Gastroesophageal sphincter (tissue), 3 donors: ENCODE results near the gene GABRR3.

Experiments
- CTCF ChIP-seq, 4 experiments: fragments of 200-600 bp in 2 of 4; fragments of 450-650 bp in 2 of 4; sonication (generic) in 1 of 4; IDR thresholded peaks; one replicate each; pipeline ENCODE4 v1.5.1; 2017 to 2019; ENCODE audit warnings: antibody characterized with exemption in 4 of 4, mild to moderate bottlenecking in 2 of 4, moderate library complexity in 2 of 4
- EP300 ChIP-seq: sonication (generic); formaldehyde crosslinking; IDR thresholded peaks from one replicate; pipeline ENCODE4 v1.6.1; 2017; ENCODE audit warnings: antibody characterized with exemption, mild to moderate bottlenecking
- POLR2A ChIP-seq, 2 donors: fragments of 450-650 bp; IDR thresholded peaks; one replicate each; pipeline ENCODE4 v1.6.1; 2017; ENCODE audit warnings: antibody characterized with exemption in 2 of 2, mild to moderate bottlenecking in 2 of 2, moderate library complexity in 1 of 2
- POLR2AphosphoS5 ChIP-seq: sonication (generic); formaldehyde crosslinking; IDR thresholded peaks from one replicate; pipeline ENCODE4 v1.6.1; 2017; ENCODE audit warnings: antibody characterized with exemption

GRCh38 chr3:97958396-97958795 is 76.7 kb downstream of the GABRR3 start:
- TF ChIP-seq POLR2AphosphoS5 (no peak), CTCF (IDR thresholded peaks at IDR 0.05) (no peak), POLR2A (IDR thresholded peaks at IDR 0.05) (no peak), EP300 (no peak)
